K562 (cell line): ENCODE data around the gene MMEL1. TPM values are rescaled to one million over a fixed set of nuclear protein-coding genes. Genes with fewer than 3 reads are reported as not detected.

Experiments used
- BRD4 ChIP-seq: fragments of 200-600 bp; sonication (generic); IDR thresholded peaks from 2 replicates; pipeline ENCODE4 v1.6.1; 2017; ENCODE audit warnings: inconsistent platforms
- IRF2 ChIP-seq: sonication (generic); formaldehyde crosslinking; IDR thresholded peaks from 2 replicates; pipeline ENCODE4 v1.8.1; 2022; ENCODE audit warnings: mild to moderate bottlenecking, missing genetic modification reagents
- LEF1 ChIP-seq: fragments of 450-650 bp; IDR thresholded peaks from 2 replicates; pipeline ENCODE4 v1.6.1; 2016; ENCODE audit warnings: mild to moderate bottlenecking
- MAFF ChIP-seq: IDR thresholded peaks from 2 replicates; pipeline ENCODE4 v1.6.1; 2012; ENCODE audit warnings: low read length, improper control_type of control experiment
- MYBL2 ChIP-seq, 2 experiments: fragments of 450-650 bp in 1 of 2; sonication (generic) in 1 of 2; formaldehyde crosslinking in 1 of 2; IDR thresholded peaks; 2 replicates each; pipeline versions ENCODE4 v1.6.1 to v1.8.1; 2017 to 2022; ENCODE audit warnings: borderline replicate concordance in 1 of 2, inconsistent platforms in 1 of 2, low read depth in 1 of 2, mild to moderate bottlenecking in 1 of 2, missing genetic modification reagents in 1 of 2, moderate library complexity in 1 of 2
- NFRKB ChIP-seq: fragments of 450-650 bp; IDR thresholded peaks from 2 replicates; pipeline ENCODE4 v1.6.1; 2016; ENCODE audit warnings: low read depth
- PHF8 ChIP-seq: fragments of 200-600 bp; sonication (generic); IDR thresholded peaks from 2 replicates; pipeline ENCODE4 v1.6.1; 2012; ENCODE audit warnings: mixed run types, mild to moderate bottlenecking, inconsistent platforms, low read length, moderate library complexity, borderline replicate concordance
- RBM17 ChIP-seq: fragments of 200-400 bp; formaldehyde crosslinking; IDR thresholded peaks from 2 replicates; pipeline ENCODE4 v1.6.1; 2017; ENCODE audit warnings: low read depth, mild to moderate bottlenecking, low read length, borderline replicate concordance
- SAFB ChIP-seq: fragments of 200-400 bp; formaldehyde crosslinking; IDR thresholded peaks from 2 replicates; pipeline ENCODE4 v1.6.1; 2017; ENCODE audit warnings: low read depth, low read length, borderline replicate concordance
- TAL1 ChIP-seq: fragments of 450-650 bp; IDR thresholded peaks from 2 replicates; pipeline ENCODE4 v1.6.1; 2016; ENCODE audit warnings: mild to moderate bottlenecking
- ZNF436 ChIP-seq: fragments of 250-450, 450-650 bp; sonication (Bioruptor Pico); formaldehyde crosslinking; IDR thresholded peaks from 2 replicates; pipeline ENCODE4 v1.7.0; 2020; ENCODE audit warnings: mild to moderate bottlenecking
- ZNF766 ChIP-seq: fragments of 200-800 bp; sonication (Bioruptor generic); conservative IDR thresholded peaks from 2 replicates; pipeline ENCODE4 v1.6.1; 2016; ENCODE audit warnings: missing genetic modification characterization, missing compliant biosample characterization
- polyA plus RNA-seq, 8 experiments: library from polyadenylated mRNA; depleted of rRNA in 4 of 8; stranded (reverse) in 5 of 8; unstranded in 3 of 8; fragments of >200 nt; fragmentation: Nextera tagmentation in 2 of 8; fragmentation: Illumina TruSeq in 1 of 8; extraction: Ambion mirVana in 2 of 8; extraction: Trizol in 1 of 8; gene quantifications; 2 replicates each; pipeline versions ENCODE4 v1.2.1 to v1.2.3, GENCODE V29; 2011 to 2014; ENCODE audit warnings: inconsistent platforms in 1 of 8, missing spikeins in 1 of 8
- total RNA-seq, 7 experiments: library from RNA; depleted of rRNA in 6 of 7; stranded (reverse); fragments of >200 nt in 6 of 7; fragmentation: Illumina TruSeq in 2 of 7; extraction: Trizol in 2 of 7; gene quantifications; 2 replicates each; pipeline versions ENCODE4 v1.2.1 to v1.2.3, GENCODE V29; 2011 to 2021; ENCODE audit warnings: low replicate concordance in 1 of 7
- TF ChIP-seq, protein P1 (sequence below): sonication (generic); formaldehyde crosslinking; IDR thresholded peaks from 2 replicates; pipeline ENCODE4 v1.8.0; 2022; ENCODE audit warnings: missing genetic modification reagents, mild to moderate bottlenecking, borderline replicate concordance
- TF ChIP-seq, protein P2 (sequence below): sonication (generic); formaldehyde crosslinking; IDR thresholded peaks from 2 replicates; pipeline ENCODE4 v1.4.0; 2020; ENCODE audit warnings: mild to moderate bottlenecking, missing genetic modification reagents
- TF ChIP-seq, protein P3 (sequence below): IDR thresholded peaks from 2 replicates; pipeline ENCODE4 v1.6.1; 2014; ENCODE audit warnings: antibody characterized with exemption
- TF ChIP-seq, protein P4 (sequence below): fragments of 200-800 bp; sonication (Bioruptor generic); IDR thresholded peaks from 2 replicates; pipeline ENCODE4 v1.6.1; 2017; ENCODE audit warnings: missing genetic modification characterization, missing compliant biosample characterization
- TF ChIP-seq, protein P5 (sequence below): sonication (generic); formaldehyde crosslinking; IDR thresholded peaks from 2 replicates; pipeline ENCODE4 v1.8.0; 2022; ENCODE audit warnings: mild to moderate bottlenecking, missing genetic modification reagents
- TF ChIP-seq, protein P6 (sequence below): fragments of 450-650 bp; conservative IDR thresholded peaks from 2 replicates; pipeline ENCODE4 v1.6.1; 2016; ENCODE audit warnings: missing genetic modification characterization, low read depth, mild to moderate bottlenecking, missing compliant biosample characterization, moderate library complexity

The MMEL1 gene
- total and polyA plus RNA-seq, 9 of the 15 experiments (the other 6 are each of a cell fraction or from before 2014, with no cell fraction given), result not detected

DNA sequence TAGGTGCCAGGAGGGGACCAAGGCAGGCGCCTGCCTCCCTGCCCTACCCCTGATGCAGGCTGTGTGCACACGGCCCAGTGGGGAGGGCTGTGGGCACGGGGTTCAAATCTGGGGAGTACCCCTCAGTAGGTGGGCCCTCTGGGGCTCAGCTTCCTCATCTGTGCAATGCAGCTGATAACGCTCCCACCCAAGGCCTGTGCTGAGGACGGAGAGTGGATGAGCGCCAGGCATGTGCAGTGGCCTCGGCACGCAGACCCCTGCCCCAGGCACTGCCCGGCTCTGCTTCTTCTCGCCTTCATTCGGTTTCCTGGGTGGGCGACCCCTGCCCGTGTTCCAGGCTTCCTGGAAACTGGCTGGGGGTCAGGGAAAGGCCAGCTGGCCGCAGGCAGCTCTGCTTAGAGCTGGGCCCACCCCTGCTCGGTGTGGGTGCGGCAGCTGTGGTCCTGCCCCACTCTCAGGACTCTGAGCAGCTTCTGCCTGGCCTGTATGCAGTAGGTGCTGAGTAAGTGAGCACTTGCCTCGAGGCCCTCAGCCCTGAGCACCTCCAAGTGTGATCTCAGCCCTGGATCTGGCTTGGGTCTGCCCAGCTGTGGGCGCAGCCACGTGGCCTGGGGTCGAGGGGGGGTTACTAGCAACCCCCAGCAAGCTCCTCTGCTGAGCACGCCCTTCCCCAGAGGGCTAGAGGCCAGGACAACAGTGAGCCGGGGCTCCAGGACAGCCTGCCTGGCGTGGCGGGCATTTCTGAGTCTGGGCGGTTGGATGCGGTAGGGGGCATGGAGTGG is 88.5 kb downstream of the MMEL1 start (continued):
- TF ChIP-seq, protein P1, sequence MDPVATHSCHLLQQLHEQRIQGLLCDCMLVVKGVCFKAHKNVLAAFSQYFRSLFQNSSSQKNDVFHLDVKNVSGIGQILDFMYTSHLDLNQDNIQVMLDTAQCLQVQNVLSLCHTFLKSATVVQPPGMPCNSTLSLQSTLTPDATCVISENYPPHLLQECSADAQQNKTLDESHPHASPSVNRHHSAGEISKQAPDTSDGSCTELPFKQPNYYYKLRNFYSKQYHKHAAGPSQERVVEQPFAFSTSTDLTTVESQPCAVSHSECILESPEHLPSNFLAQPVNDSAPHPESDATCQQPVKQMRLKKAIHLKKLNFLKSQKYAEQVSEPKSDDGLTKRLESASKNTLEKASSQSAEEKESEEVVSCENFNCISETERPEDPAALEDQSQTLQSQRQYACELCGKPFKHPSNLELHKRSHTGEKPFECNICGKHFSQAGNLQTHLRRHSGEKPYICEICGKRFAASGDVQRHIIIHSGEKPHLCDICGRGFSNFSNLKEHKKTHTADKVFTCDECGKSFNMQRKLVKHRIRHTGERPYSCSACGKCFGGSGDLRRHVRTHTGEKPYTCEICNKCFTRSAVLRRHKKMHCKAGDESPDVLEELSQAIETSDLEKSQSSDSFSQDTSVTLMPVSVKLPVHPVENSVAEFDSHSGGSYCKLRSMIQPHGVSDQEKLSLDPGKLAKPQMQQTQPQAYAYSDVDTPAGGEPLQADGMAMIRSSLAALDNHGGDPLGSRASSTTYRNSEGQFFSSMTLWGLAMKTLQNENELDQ (CRISPR knock-in tag), result no peak
- TF ChIP-seq IRF2 (CRISPR knock-in tag) (no peak), LEF1 (no peak), ZNF436 (no peak), SAFB (peak; percentile 11; the same call in 1 of the 2 replicates), RBM17 (no peak), NFRKB (0 out of 2 replicates have a peak, but pooled peaks have one; percentile 34), MAFF (no peak), PHF8 (peak; percentile 10; the same call in 1 of the 2 replicates), ZNF766 (CRISPR knock-in tag) (peak; percentile 56; the same call in 1 of the 2 replicates), MYBL2 (IDR thresholded peaks at IDR 0.05; ENCODE audit: low read depth) (no peak), MYBL2 (CRISPR knock-in tag; IDR thresholded peaks at IDR 0.05; ENCODE audit: borderline replicate concordance) (no peak), TAL1 (no peak), BRD4 (no peak)
- TF ChIP-seq, protein P2, sequence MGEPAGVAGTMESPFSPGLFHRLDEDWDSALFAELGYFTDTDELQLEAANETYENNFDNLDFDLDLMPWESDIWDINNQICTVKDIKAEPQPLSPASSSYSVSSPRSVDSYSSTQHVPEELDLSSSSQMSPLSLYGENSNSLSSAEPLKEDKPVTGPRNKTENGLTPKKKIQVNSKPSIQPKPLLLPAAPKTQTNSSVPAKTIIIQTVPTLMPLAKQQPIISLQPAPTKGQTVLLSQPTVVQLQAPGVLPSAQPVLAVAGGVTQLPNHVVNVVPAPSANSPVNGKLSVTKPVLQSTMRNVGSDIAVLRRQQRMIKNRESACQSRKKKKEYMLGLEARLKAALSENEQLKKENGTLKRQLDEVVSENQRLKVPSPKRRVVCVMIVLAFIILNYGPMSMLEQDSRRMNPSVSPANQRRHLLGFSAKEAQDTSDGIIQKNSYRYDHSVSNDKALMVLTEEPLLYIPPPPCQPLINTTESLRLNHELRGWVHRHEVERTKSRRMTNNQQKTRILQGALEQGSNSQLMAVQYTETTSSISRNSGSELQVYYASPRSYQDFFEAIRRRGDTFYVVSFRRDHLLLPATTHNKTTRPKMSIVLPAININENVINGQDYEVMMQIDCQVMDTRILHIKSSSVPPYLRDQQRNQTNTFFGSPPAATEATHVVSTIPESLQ (CRISPR knock-in tag), result no peak
- TF ChIP-seq, protein P3, sequence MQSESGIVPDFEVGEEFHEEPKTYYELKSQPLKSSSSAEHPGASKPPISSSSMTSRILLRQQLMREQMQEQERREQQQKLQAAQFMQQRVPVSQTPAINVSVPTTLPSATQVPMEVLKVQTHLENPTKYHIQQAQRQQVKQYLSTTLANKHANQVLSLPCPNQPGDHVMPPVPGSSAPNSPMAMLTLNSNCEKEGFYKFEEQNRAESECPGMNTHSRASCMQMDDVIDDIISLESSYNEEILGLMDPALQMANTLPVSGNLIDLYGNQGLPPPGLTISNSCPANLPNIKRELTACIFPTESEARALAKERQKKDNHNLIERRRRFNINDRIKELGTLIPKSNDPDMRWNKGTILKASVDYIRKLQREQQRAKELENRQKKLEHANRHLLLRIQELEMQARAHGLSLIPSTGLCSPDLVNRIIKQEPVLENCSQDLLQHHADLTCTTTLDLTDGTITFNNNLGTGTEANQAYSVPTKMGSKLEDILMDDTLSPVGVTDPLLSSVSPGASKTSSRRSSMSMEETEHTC, result no peak
- TF ChIP-seq, protein P4, sequence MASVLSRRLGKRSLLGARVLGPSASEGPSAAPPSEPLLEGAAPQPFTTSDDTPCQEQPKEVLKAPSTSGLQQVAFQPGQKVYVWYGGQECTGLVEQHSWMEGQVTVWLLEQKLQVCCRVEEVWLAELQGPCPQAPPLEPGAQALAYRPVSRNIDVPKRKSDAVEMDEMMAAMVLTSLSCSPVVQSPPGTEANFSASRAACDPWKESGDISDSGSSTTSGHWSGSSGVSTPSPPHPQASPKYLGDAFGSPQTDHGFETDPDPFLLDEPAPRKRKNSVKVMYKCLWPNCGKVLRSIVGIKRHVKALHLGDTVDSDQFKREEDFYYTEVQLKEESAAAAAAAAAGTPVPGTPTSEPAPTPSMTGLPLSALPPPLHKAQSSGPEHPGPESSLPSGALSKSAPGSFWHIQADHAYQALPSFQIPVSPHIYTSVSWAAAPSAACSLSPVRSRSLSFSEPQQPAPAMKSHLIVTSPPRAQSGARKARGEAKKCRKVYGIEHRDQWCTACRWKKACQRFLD (CRISPR knock-in tag), result 0 out of 2 replicates have a peak, but pooled peaks have one; percentile 26
- TF ChIP-seq, protein P5, sequence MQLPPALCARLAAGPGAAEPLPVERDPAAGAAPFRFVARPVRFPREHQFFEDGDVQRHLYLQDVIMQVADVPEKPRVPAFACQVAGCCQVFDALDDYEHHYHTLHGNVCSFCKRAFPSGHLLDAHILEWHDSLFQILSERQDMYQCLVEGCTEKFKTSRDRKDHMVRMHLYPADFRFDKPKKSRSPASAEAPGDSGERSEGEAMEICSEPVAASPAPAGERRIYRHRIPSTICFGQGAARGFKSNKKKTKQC (CRISPR knock-in tag), result no peak
- TF ChIP-seq, protein P6, sequence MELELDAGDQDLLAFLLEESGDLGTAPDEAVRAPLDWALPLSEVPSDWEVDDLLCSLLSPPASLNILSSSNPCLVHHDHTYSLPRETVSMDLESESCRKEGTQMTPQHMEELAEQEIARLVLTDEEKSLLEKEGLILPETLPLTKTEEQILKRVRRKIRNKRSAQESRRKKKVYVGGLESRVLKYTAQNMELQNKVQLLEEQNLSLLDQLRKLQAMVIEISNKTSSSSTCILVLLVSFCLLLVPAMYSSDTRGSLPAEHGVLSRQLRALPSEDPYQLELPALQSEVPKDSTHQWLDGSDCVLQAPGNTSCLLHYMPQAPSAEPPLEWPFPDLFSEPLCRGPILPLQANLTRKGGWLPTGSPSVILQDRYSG (tag), result no peak
